SK-N-MC (cell line): ENCODE data around the gene SLC35F4.

Experiments
- EZH2 ChIP-seq: fragments of 200-600 bp; sonication (generic); IDR thresholded peaks from one replicate; pipeline ENCODE4 v1.6.1; 2017; ENCODE audit warnings: antibody characterized with exemption
- POLR2AphosphoS5 ChIP-seq: IDR thresholded peaks from 2 replicates; pipeline ENCODE4 v1.6.1; 2012; ENCODE audit warnings: mild to moderate bottlenecking, low read depth, low read length, borderline replicate concordance

- no peak for TF ChIP-seq POLR2AphosphoS5
- no peak for TF ChIP-seq EZH2
Observed at GRCh38 chr14:57686304-57686703, 179.6 kb downstream of the SLC35F4 start.
